Retinal pigment epithelial cell (primary cell): ENCODE results near the gene R3HDM2.
A peak's percentile ranks its signal among the peaks of the same experiment; 100 is the strongest.
"Not testable (repeated sequence)": the region's sequence is repeated elsewhere in the genome, so short reads cannot be mapped to it uniquely, and the experiment has no call there.

Experiments
- DNase-seq: peaks from one replicate; pipeline ENCODE4 v3.0.0-alpha.2; 2010; ENCODE audit warnings: low read depth
- H3K4me3 ChIP-seq: 2 replicates; pipeline ENCODE4 v1.5.1; 2011; ENCODE audit warnings: mild to moderate bottlenecking, low read length, control low read depth, moderate library complexity
- TF ChIP-seq, protein P1 (sequence below): conservative IDR thresholded peaks from 2 replicates; pipeline ENCODE4 v1.5.1; 2011; ENCODE audit warnings: low read depth, low read length, control low read depth, inconsistent platforms

Gene R3HDM2

DNA sequence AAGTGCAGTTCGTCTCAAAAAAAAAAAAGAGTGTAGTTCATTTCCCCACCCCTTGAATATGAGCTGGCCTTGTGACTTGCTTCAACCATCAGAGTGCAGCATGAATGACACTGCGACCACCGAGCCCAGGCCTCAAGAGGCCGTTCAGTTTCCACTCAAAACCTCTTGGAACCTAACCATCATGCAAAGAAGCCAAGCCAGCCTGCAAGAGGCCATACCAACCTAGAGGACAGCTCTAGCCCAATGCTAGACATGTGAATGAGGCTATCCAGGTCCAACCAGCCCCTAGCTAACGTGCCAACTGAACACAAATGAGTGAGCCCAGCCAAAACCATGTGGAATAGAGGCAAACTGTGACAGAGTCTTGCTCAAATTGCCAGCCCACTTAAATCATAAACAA, 29.7 kb downstream of the R3HDM2 start:
- TF ChIP-seq, protein P1, sequence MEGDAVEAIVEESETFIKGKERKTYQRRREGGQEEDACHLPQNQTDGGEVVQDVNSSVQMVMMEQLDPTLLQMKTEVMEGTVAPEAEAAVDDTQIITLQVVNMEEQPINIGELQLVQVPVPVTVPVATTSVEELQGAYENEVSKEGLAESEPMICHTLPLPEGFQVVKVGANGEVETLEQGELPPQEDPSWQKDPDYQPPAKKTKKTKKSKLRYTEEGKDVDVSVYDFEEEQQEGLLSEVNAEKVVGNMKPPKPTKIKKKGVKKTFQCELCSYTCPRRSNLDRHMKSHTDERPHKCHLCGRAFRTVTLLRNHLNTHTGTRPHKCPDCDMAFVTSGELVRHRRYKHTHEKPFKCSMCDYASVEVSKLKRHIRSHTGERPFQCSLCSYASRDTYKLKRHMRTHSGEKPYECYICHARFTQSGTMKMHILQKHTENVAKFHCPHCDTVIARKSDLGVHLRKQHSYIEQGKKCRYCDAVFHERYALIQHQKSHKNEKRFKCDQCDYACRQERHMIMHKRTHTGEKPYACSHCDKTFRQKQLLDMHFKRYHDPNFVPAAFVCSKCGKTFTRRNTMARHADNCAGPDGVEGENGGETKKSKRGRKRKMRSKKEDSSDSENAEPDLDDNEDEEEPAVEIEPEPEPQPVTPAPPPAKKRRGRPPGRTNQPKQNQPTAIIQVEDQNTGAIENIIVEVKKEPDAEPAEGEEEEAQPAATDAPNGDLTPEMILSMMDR: no peak
- DNase-seq: no peak
- no peak overlapping the region for H3K4me3 ChIP-seq

DNA sequence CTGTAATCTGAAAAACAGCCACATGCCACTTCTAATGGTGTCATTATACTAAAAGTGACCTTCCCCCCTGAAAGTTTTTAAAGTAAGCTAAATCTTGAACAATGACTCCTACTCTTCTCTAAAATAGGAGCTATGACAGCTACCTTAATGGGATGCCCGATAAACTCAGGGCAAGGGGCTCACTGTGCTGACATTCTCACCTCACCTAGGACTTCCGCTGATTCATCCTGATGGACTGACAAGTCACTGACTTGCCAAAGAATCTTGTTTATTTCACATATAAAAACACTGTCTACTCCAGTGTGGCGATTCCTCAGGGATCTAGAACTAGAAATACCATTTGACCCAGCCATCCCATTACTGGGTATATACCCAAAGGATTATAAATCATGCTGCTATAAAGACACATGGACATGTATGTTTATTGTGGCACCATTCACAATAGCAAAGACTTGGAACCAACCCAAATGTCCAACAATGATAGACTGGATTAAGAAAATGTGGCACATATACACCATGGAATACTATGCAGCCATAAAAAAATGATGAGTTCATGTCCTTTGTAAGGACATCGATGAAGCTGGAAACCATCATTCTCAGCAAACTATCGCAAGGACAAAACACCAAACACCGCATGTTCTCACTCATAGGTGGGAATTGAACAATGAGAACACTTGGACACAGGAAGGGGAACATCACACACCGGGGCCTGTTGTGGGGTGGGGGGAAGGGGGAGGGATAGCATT, 31.0 kb downstream of the R3HDM2 start:
- not testable (repeated sequence) for H3K4me3 ChIP-seq, DNase-seq

DNA sequence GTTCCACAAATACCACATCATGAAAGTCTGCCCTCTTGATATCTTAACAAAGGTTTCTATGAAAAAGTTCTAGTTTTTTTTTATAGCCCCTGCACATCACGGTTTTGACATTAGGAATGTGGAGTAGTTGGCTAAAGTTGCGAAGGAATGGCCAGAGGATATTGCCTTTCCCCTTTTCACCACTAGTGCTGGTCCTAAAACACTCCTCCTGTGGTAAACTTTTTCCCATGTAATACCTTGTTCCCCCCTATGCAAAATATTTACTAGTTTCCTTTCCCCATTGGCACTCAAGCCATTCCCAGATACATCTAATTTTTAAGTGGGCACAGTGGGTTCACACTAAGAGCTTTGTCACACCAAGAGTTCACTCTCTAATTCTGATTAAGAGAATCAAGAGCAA, 33.4 kb downstream of the R3HDM2 start:
- DNase-seq: no peak
- TF ChIP-seq, protein P1: no peak
- no peak overlapping the region for H3K4me3 ChIP-seq

- DNase-seq: no peak
- TF ChIP-seq, protein P1: no peak
- H3K4me3 ChIP-seq: no peak overlapping the region
Observed at GRCh38 chr12:57395121-57395520, 35.7 kb downstream of the R3HDM2 start.

DNA sequence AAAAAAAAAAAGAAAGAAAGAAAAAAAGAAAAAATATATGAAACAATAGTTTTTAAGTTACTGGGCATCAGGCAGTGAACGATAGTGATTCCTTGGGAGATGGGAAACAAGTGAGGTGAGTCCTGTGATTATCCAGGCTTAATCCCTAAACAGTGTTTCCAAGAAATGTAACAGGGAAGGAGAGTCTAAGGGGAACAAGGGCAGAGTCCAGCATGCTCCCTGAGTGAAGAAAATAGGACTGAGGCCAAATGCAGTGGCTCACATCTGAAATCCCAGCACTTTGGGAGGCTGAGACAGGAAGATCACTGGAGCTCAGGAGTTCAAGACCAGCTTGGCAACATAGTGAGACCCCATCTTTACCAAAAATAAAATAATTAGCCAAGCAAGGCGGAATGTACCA, 40.7 kb downstream of the R3HDM2 start:
- TF ChIP-seq, protein P1: no peak
- DNase-seq: peak; percentile 2
- H3K4me3 ChIP-seq: no peak overlapping the region

DNA sequence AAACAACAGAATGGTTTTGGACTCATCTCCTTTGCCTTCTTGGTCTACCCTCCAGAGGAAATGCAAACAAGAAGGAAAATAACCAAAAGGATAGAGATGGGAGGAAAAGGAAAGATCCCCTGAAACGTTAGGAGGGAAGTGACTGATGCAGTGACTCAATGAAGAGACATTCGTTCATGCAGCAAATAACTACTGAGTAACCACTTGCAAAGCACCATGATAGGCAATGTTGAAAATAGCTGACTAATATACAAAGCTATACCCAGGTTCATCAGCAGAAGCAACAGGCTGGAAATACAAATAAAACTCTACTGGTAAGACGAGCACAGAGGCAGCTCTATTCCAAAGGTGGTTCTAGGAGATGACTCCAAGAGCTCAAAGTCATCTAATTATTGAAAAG, 41.8 kb downstream of the R3HDM2 start:
- no peak overlapping the region for H3K4me3 ChIP-seq
- TF ChIP-seq, protein P1: no peak
- peak; percentile 20 for DNase-seq

DNA sequence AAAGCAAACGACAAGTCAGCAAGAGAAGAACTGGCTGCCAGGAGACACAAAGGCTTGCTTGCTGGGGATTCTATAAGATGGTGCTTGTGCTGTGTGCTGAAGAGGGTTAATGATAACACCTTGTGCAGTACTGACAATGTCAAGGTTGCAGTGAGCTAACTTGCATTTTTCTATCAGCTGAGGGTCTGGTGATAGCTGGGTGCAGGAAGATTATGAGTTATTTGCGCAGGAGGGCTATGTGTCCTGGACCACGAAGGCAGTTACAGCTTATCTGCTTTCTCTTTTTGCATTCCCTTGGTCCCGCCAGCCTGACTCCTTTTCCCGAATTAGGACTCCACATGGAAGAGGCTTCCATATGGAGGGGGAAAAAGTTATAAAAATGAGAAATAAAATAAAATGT, 42.4 kb downstream of the R3HDM2 start:
- no peak for DNase-seq
- TF ChIP-seq, protein P1: no peak
- H3K4me3 ChIP-seq: no peak overlapping the region
